GM21381 (cell line): ENCODE measurements around the gene PALLD.
"Not testable (repeated sequence)": the region's sequence is repeated elsewhere in the genome, so short reads cannot be mapped to it uniquely, and the experiment has no call there.

Experiments
- ATAC-seq: cut with Tn5 transposase; IDR thresholded peaks from one replicate; pipeline ENCODE4 v1.9.1; 2021; ENCODE audit warnings: mild to moderate bottlenecking, moderate library complexity; ENCODE audit not compliant: unreplicated experiment

The PALLD gene

DNA sequence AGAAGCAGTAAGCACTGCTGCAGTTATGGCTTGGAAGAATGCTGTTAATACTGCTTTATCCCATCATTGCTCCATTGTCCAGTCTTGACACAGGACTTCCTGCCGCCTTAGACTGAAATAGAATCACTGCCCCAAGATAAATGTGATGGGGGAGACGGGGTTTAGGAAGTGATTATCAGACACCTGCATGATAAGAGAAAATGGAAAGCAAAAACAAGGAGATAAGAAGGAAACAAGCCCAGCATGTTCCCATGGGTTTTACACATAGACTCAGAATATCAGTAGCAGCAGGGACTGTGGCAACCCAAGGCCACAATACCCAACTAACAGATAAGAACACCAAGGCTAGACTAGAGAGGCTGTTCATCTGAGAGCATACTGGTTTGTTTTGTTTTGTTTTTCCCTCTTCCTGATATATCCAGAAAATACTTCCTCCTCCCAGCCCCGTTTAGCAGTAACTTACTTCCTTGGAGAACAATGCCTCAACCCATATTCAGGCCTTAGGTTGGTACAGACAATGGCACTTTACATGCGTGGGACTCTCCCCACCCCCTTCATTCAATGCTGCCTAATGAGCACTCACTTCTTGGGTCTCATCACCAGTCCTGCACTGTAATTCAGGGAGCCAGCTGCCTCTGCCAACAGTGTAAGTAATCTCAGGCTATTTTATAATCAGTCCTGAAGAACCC, 280.6 kb downstream of the PALLD start:
- no peak for ATAC-seq

GRCh38 chr4:168781341-168781740, 284.5 kb downstream of the PALLD start:
- ATAC-seq: no peak

GRCh38 chr4:168781926-168782325, 285.1 kb downstream of the PALLD start:
- no peak for ATAC-seq

- ATAC-seq: no peak
Observed at GRCh38 chr4:168782439-168782838, 285.6 kb downstream of the PALLD start.

DNA sequence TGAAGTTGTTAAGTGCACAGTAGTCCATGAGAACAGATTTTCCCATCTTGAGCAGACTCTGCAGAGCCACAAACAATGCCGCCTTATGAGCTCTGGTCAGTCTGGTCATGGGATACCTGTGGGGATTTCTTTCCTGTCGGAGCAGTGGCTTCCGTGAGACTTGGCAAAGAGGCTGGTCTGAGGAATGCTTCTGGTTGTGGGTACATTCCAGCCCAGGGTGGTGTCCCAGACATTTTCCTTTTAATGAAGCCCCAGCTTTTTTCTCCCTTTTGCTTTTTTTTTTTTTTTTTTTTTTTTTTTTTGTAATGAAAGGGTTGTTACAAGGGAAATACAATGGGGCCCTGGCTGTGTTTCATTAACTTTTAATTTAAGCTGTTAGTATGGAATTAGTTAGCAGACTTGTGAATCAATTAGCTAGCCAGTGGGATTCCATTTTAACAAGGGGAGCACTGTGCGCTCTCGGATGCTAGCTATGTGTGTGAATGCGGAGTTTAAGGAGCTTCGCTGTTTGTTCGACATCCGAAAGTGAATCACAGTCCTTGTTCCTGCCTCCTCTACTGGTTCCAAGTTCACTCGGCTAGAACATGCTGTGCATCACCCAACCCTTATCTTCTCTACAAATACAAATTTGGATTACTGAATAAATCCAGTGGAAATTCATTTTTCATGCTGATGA, 288.1 kb downstream of the PALLD start:
- no peak for ATAC-seq

DNA sequence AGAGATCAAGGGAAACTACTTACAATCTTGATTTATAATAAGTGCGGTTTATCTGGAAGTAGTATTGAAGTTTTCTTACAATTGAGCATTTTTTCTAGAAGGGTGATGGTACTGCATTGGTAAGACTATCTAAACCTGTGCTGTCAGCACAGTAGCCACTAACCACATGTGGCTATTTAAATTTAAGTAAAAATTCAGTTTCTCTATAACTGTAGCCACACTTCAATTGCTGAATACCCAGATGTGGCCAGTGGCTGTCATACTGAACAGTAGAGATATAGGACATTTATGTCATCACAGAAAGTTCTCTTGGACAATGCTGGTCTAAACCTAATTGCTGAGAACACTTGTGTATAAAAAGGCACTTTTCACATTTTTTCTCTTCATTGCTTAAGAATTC, 290.5 kb downstream of the PALLD start:
- ATAC-seq: no peak

- no peak for ATAC-seq
Observed at GRCh38 chr4:168787801-168788595, 291.1 kb downstream of the PALLD start.

- ATAC-seq: no peak
Observed at GRCh38 chr4:168790898-168791297, 294.0 kb downstream of the PALLD start.

DNA sequence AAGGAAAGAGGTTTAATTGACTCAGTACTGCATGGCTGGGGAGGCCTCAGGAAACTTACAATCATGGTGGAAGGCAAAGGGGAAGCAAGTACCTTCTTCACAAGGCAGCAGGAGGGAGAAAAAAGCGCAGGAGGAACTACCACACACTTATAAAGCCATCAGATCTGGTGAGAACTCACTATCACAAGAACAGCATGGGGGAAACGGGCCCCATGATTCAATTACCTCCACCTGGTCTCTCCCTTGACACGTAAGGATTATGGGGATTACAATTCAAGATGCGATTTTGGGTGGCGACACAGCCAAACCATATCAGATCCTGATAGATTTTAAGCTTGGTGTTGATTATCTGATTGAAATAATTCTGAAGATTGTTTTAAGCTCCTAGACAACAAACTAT, 294.5 kb downstream of the PALLD start:
- ATAC-seq: no peak

DNA sequence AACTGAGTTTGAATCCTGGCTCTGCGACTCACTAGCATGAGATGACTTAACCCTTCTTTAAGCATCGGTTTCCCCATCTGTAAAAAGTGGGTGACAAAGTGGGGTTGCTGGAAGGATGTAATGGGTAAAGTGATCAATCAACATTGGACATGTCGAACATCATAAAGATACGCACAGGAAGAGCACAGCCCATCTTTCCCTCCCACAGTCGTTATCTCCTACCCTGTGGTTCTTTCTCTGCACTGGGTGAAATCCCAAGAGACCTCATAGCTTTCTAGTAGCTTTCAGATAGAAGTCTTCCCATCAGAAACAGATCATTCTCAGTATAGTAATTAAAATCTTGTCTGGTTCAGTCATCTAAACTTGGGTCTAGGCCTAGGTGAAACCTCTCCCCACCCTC, 296.7 kb downstream of the PALLD start:
- ATAC-seq: no peak

- ATAC-seq: no peak
Observed at GRCh38 chr4:168794092-168794707, 297.3 kb downstream of the PALLD start.

DNA sequence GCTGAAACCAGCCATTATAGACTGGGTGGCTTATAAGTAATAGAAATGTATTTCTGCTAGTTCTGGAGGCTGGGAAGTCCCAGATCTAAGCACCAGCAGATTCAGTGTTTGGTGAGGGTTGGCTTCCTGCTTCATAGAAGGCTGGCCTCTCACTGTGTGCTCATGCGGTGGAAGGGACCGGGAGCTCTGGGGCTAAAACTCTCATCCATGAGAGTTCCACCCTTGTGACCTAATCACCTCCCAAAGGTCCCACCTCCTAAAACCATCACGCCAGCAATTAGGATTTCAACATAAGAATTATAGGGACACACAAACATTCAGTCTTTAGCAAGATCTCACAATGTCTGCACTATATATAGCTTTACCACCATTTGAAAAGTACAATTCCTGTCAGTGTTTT, 298.0 kb downstream of the PALLD start:
- no peak for ATAC-seq

- ATAC-seq: no peak
Observed at GRCh38 chr4:168795346-168795745, 298.5 kb downstream of the PALLD start.

DNA sequence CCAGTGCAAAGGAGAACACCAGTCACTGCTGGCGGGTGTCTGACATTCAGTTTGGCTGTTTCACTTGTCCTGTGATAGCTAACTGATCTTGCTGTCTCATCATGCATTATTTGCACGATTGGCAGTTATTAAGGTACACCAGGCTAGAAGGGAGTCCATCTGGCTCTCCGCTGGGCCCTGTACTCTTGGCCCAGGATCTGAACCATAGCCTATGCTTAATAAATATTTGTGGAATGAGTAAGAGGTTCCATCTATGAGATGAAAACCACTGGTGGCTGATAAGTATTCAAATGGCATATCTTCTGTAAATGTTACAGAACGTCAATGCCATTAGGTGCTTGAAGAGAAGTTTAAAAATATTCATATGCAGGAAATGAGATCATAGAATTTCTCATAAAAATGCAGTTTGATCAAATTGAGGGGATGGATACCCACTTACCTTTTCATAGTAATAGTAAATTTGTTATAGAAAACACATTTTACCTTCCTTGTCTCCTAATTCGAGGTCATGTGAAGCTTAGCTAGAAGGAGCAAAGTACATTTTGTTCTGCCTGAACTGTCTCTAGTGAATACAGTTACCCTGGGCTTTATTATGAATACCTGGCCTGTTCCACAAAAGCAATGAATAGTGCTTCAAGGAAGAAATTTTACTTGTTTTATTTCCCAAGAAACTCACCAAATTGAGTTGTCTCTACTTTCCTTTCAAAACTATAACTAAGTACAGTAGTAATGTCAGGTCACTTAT, 299.7 kb downstream of the PALLD start:
- no peak for ATAC-seq

DNA sequence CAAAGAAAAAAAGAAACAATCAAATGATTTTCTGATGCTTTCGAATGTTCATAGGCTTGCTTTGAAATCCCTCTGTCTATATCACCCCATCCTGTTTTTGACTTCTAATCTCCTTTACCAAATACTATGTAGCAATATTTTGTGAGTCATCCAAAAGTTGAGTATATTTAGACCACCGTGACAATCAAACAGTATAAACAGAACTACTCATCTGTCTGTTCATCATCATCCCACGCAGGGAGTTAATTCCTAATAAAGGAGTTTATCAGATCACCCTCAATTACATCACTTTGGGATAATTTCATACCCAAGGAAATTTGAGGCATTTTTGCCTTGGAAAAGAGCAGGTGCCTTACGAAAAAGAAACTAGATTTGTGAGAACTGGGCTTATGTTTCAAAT, 300.3 kb downstream of the PALLD start:
- ATAC-seq: no peak

- ATAC-seq: no peak
Observed at GRCh38 chr4:168797738-168798375, 301.0 kb downstream of the PALLD start.

DNA sequence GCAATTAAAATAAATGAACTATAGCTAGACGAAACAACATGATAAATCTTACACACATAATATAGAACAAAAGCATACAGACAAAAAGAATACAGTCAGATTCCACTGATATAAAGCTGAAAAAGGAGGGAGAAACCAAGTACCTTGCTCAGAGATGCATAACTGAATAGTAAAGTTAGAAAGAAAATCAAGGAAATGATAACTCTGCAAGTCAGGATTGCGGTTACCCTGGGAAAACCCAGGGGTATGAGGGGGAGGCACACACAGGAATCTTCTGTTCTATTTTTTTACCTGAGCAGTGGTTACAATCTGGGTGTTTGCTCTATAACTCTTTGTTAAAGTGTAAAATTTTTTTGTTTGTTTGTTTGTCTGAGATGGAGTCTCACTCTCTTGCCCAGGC, 304.1 kb downstream of the PALLD start:
- no peak for ATAC-seq

- no peak for ATAC-seq
Observed at GRCh38 chr4:168802222-168802621, 305.4 kb downstream of the PALLD start.

GRCh38 chr4:168803052-168803451, 306.2 kb downstream of the PALLD start:
- ATAC-seq: not testable (repeated sequence)

- no peak for ATAC-seq
Observed at GRCh38 chr4:168803732-168804131, 306.9 kb downstream of the PALLD start.
